Fibroblast of the aortic adventitia (primary cell): ENCODE results near the gene NR1I2. TPM values are rescaled to one million over a fixed set of nuclear protein-coding genes. Genes with fewer than 3 reads are reported as not detected.

Experiments used
- DNase-seq: peaks from one replicate; pipeline ENCODE4 v3.0.0-alpha.2; 2010; ENCODE audit warnings: low read depth
- H3K4me3 ChIP-seq: 2 replicates; pipeline ENCODE4 v1.5.1; 2011; ENCODE audit warnings: low read depth, mild to moderate bottlenecking, control low read depth, low read length, moderate library complexity
- total RNA-seq: library from RNA; depleted of rRNA; stranded (reverse); fragments of >200 nt; gene quantifications from 2 replicates; pipeline ENCODE4 v1.2.3, GENCODE V29; 2012; ENCODE audit warnings: low replicate concordance
- TF ChIP-seq, protein P1 (sequence below): IDR thresholded peaks from 2 replicates; pipeline ENCODE4 v1.5.1; 2011; ENCODE audit warnings: mild to moderate bottlenecking, low read length, control low read depth, inconsistent platforms; ENCODE audit not compliant: insufficient read depth

Gene NR1I2
- total RNA-seq, 1 donor, result 0.27 TPM

DNA sequence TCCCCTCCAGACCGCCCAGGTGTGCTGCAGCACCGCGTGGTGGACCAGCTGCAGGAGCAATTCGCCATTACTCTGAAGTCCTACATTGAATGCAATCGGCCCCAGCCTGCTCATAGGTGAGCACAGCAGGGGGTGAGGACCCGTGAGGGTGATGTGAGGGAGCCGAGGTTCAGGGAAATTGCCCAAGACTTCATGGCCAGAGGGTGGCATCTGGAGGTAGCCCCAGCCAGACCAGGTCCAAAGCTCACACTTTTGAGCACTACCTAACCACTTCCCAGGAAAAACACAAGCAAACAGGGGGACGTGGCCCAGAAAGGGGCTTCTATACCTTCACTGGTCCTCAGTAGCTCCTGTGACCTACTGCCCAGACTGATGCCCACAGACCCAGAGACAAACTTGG, 33.8 kb downstream of the NR1I2 start:
- no peak overlapping the region for H3K4me3 ChIP-seq
- TF ChIP-seq, protein P1, sequence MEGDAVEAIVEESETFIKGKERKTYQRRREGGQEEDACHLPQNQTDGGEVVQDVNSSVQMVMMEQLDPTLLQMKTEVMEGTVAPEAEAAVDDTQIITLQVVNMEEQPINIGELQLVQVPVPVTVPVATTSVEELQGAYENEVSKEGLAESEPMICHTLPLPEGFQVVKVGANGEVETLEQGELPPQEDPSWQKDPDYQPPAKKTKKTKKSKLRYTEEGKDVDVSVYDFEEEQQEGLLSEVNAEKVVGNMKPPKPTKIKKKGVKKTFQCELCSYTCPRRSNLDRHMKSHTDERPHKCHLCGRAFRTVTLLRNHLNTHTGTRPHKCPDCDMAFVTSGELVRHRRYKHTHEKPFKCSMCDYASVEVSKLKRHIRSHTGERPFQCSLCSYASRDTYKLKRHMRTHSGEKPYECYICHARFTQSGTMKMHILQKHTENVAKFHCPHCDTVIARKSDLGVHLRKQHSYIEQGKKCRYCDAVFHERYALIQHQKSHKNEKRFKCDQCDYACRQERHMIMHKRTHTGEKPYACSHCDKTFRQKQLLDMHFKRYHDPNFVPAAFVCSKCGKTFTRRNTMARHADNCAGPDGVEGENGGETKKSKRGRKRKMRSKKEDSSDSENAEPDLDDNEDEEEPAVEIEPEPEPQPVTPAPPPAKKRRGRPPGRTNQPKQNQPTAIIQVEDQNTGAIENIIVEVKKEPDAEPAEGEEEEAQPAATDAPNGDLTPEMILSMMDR, result no peak
- no peak for DNase-seq

DNA sequence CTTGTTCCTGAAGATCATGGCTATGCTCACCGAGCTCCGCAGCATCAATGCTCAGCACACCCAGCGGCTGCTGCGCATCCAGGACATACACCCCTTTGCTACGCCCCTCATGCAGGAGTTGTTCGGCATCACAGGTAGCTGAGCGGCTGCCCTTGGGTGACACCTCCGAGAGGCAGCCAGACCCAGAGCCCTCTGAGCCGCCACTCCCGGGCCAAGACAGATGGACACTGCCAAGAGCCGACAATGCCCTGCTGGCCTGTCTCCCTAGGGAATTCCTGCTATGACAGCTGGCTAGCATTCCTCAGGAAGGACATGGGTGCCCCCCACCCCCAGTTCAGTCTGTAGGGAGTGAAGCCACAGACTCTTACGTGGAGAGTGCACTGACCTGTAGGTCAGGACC, 35.2 kb downstream of the NR1I2 start:
- DNase-seq, result no peak
- TF ChIP-seq, protein P1, result no peak
- H3K4me3 ChIP-seq, result no peak overlapping the region

DNA sequence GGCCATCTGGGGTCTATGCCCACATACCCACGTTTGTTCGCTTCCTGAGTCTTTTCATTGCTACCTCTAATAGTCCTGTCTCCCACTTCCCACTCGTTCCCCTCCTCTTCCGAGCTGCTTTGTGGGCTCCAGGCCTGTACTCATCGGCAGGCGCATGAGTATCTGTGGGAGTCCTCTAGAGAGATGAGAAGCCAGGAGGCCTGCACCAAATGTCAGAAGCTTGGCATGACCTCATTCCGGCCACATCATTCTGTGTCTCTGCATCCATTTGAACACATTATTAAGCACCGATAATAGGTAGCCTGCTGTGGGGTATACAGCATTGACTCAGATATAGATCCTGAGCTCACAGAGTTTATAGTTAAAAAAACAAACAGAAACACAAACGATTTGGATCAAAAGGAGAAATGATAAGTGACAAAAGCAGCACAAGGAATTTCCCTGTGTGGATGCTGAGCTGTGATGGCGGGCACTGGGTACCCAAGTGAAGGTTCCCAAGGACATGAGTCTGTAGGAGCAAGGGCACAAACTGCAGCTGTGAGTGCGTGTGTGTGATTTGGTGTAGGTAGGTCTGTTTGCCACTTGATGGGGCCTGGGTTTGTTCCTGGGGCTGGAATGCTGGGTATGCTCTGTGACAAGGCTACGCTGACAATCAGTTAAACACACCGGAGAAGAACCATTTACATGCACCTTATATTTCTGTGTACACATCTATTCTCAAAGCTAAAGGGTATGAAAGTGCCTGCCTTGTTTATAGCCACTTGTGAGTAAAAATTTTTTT, 35.9 kb downstream of the NR1I2 start:
- H3K4me3 ChIP-seq, result no peak overlapping the region
- TF ChIP-seq, protein P1, result no peak
- no peak for DNase-seq

GRCh38 chr3:119818937-119819336, 37.0 kb downstream of the NR1I2 start:
- no peak for DNase-seq
- TF ChIP-seq, protein P1, result no peak
- H3K4me3 ChIP-seq, result no peak overlapping the region

- TF ChIP-seq, protein P1, result no peak
- no peak overlapping the region for H3K4me3 ChIP-seq
- no peak for DNase-seq
These were observed 37.9 kb downstream of the NR1I2 start for GRCh38 chr3:119819806-119820205.

- TF ChIP-seq, protein P1, result no peak
- no peak overlapping the region for H3K4me3 ChIP-seq
- no peak for DNase-seq
These were observed 43.9 kb downstream of the NR1I2 start for GRCh38 chr3:119825820-119826219.
